Vagina (tissue), 2 donors: Measurements from ENCODE around the gene LTBP4. TPM values are rescaled to one million over a fixed set of nuclear protein-coding genes. Genes with fewer than 3 reads are reported as not detected.

Experiments used
- DNase-seq, 2 donors: peaks; one replicate each; pipeline ENCODE4 v3.0.0-alpha.2; 2017; ENCODE audit errors: extremely low spot score in 2 of 2
- H3K27ac ChIP-seq: fragments of 200-600 bp; sonication (generic); one replicate; pipeline ENCODE4 v1.5.1; 2019
- H3K27me3 ChIP-seq: fragments of 200-600 bp; sonication (generic); one replicate; pipeline ENCODE4 v1.5.1; 2019
- H3K36me3 ChIP-seq, 2 donors: fragments of 200-600 bp; sonication (generic); one replicate each; pipeline ENCODE4 v1.5.1; 2017 to 2019
- H3K4me1 ChIP-seq: fragments of 200-600 bp; sonication (generic); one replicate; pipeline ENCODE4 v1.5.1; 2019
- H3K4me3 ChIP-seq, 2 donors: fragments of 200-600 bp; sonication (generic); 1 replicate in 1 of 2; 2 replicates in 1 of 2; pipeline ENCODE4 v1.5.1; 2016 to 2019
- H3K9me3 ChIP-seq: fragments of 200-600 bp; sonication (generic); one replicate; pipeline ENCODE4 v1.5.1; 2019
- POLR2A ChIP-seq, 2 donors: fragments of 450-650 bp; IDR thresholded peaks; one replicate each; pipeline ENCODE4 v1.6.1; 2017; ENCODE audit warnings: antibody characterized with exemption in 2 of 2, mild to moderate bottlenecking in 2 of 2, moderate library complexity in 2 of 2
- POLR2AphosphoS5 ChIP-seq, 2 donors: sonication (generic); formaldehyde crosslinking; IDR thresholded peaks; one replicate each; pipeline ENCODE4 v1.9.0; 2017; ENCODE audit warnings: antibody characterized with exemption in 2 of 2, mild to moderate bottlenecking in 2 of 2, low read depth in 1 of 2; ENCODE audit not compliant: insufficient read depth in 1 of 2
- intact Hi-C: fragments of 100-400 bp; cut with DNase I; formaldehyde crosslinking; loops from one replicate; pipeline ENCODE4 v1.15.1; 2023
- total RNA-seq: library from RNA; depleted of rRNA; stranded (reverse); fragments of >200 nt; gene quantifications from one replicate; pipeline ENCODE4 v1.2.3, GENCODE V29; 2016
- TF ChIP-seq, protein P1 (sequence below), 3 experiments: fragments of 450-650 bp in 2 of 3; fragments of 200-600 bp in 1 of 3; sonication (generic) in 1 of 3; IDR thresholded peaks; one replicate each; pipeline ENCODE4 v1.5.1; 2017 to 2019; ENCODE audit warnings: antibody characterized with exemption in 3 of 3, mild to moderate bottlenecking in 2 of 3, moderate library complexity in 2 of 3

The LTBP4 gene
- total RNA-seq, 1 donor from 2014 or later: 983 TPM

- Histone ChIP-seq H3K36me3 (no peaks in the 10 kb centered on the region), H3K27ac (no peak overlapping the region), H3K4me3 (peak overlapping the region in 1 of 2 donors; percentile 42), H3K9me3 (no peaks in the 10 kb centered on the region), H3K27me3 (peaks cover 4% of the 10 kb centered on the region), H3K4me1 (peaks cover 22% of the 10 kb centered on the region)
- intact Hi-C loops: no loop called here
- no peak for DNase-seq
- peak in 1 of 2 donors; percentile 4 for TF ChIP-seq POLR2AphosphoS5 (IDR thresholded peaks at IDR 0.05; ENCODE audit: insufficient read depth in 1 of 2, low read depth in 1 of 2)
- TF ChIP-seq, protein P1, sequence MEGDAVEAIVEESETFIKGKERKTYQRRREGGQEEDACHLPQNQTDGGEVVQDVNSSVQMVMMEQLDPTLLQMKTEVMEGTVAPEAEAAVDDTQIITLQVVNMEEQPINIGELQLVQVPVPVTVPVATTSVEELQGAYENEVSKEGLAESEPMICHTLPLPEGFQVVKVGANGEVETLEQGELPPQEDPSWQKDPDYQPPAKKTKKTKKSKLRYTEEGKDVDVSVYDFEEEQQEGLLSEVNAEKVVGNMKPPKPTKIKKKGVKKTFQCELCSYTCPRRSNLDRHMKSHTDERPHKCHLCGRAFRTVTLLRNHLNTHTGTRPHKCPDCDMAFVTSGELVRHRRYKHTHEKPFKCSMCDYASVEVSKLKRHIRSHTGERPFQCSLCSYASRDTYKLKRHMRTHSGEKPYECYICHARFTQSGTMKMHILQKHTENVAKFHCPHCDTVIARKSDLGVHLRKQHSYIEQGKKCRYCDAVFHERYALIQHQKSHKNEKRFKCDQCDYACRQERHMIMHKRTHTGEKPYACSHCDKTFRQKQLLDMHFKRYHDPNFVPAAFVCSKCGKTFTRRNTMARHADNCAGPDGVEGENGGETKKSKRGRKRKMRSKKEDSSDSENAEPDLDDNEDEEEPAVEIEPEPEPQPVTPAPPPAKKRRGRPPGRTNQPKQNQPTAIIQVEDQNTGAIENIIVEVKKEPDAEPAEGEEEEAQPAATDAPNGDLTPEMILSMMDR (IDR thresholded peaks at IDR 0.05): no peak
Measured at GRCh38 chr19:40571005-40571318, 30.2 kb upstream of the LTBP4 start.

DNA sequence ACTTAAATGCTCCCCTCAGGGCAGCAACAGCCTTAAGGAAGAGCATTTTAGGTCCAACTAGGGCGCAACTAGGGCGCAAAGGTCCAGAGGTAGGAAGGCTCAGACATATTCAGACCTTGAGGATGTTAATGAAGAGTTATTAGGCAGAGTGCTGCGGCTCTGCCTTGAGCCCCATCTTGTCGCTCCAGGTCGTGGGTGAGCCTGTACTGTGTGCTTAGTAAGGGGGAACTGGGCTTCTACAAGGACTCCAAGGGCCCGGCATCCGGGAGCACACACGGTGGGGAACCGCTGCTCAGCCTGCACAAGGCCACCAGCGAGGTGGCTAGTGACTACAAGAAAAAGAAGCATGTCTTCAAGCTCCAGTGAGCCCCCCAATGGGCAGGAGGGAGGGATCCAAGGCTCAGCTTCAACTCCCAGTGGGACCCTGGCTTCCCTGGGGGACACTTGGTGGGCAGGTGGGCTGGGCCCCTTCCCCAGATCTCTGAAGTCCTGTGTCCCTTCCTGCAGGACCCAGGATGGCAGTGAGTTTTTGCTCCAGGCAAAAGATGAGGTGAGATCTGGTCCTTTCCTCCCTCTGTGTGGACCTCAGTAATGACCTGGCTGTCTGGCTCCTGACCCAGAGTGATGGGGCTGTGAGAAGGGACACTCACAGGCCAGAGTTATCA is 29.2 kb upstream of the LTBP4 start:
- Histone ChIP-seq H3K9me3 (no peaks in the 10 kb centered on the region), H3K4me1 (peaks cover 20% of the 10 kb centered on the region), H3K4me3 (no peak overlapping the region), H3K36me3 (no peaks in the 10 kb centered on the region), H3K27ac (no peak overlapping the region), H3K27me3 (peaks cover 4% of the 10 kb centered on the region)
- intact Hi-C loops: no loop called here
- TF ChIP-seq POLR2A (IDR thresholded peaks at IDR 0.05) (no peak), POLR2AphosphoS5 (IDR thresholded peaks at IDR 0.05; ENCODE audit: insufficient read depth in 1 of 2, low read depth in 1 of 2) (no peak)
- TF ChIP-seq, protein P1 (IDR thresholded peaks at IDR 0.05): no peak
- no peak for DNase-seq

DNA sequence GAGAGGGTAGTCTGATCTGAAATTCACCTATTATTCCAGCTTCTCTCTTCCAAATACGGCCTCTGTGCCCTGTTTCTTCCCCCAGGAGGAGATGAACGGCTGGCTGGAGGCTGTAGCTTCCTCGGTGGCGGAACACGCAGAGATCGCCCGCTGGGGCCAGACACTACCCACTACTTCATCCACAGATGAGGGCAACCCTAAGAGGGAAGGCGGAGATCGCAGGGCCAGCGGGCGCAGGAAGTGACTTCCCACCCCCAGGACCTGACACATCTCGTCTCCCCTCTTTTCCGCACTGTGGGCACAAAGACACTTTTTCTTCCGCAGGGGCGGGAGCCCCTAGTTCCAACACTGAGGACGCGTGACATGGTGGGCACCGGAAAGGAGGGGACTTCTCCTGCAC is 25.8 kb upstream of the LTBP4 start:
- no peak overlapping the region for H3K27ac ChIP-seq
- intact Hi-C loops: no loop called here
- TF ChIP-seq POLR2A (IDR thresholded peaks at IDR 0.05): no peak
- TF ChIP-seq, protein P1 (IDR thresholded peaks at IDR 0.05): no peak
- no peak for TF ChIP-seq POLR2AphosphoS5 (IDR thresholded peaks at IDR 0.05; ENCODE audit: insufficient read depth in 1 of 2, low read depth in 1 of 2)
- no peaks in the 10 kb centered on the region for H3K27me3 ChIP-seq
- peaks cover 22% of the 10 kb centered on the region for H3K4me1 ChIP-seq
- no peak for DNase-seq
- H3K36me3 ChIP-seq: peaks cover 0 to 9% of the 10 kb centered on the region in 2 donors
- no peaks in the 10 kb centered on the region for H3K9me3 ChIP-seq
- H3K4me3 ChIP-seq: no peak overlapping the region

GRCh38 chr19:40576151-40576584 is 25.0 kb upstream of the LTBP4 start:
- TF ChIP-seq POLR2AphosphoS5 (IDR thresholded peaks at IDR 0.05; ENCODE audit: insufficient read depth in 1 of 2, low read depth in 1 of 2) (no peak), POLR2A (IDR thresholded peaks at IDR 0.05) (no peak)
- TF ChIP-seq, protein P1 (IDR thresholded peaks at IDR 0.05): no peak
- Histone ChIP-seq H3K27me3 (no peaks in the 10 kb centered on the region), H3K9me3 (no peaks in the 10 kb centered on the region), H3K36me3 (peaks cover 0 to 16% of the 10 kb centered on the region in 2 donors), H3K4me3 (peak overlapping the region; percentile 68 to 78), H3K27ac (peak overlapping the region; percentile 68), H3K4me1 (peaks cover 22% of the 10 kb centered on the region)
- intact Hi-C loops: no loop called here
- DNase-seq: no peak
